Osteocyte (in vitro differentiated cells): Measurements from ENCODE around the gene SERINC2. TPM values are rescaled to one million over a fixed set of nuclear protein-coding genes. Genes with fewer than 3 reads are reported as not detected.

Experiments
- DNase-seq: peaks from one replicate; pipeline ENCODE4 v3.0.0; 2021; ENCODE audit warnings: mixed read lengths; ENCODE audit not compliant: unreplicated experiment; ENCODE audit errors: extremely low spot score
- H3K27ac Mint-ChIP-seq: one replicate; pipeline ENCODE4 v1.8.0; 2021; ENCODE audit warnings: mild to moderate bottlenecking, mixed read lengths; ENCODE audit not compliant: unreplicated experiment
- H3K27me3 Mint-ChIP-seq: one replicate; pipeline ENCODE4 v1.8.0; 2021; ENCODE audit warnings: mixed read lengths; ENCODE audit not compliant: unreplicated experiment
- H3K36me3 Mint-ChIP-seq: one replicate; pipeline ENCODE4 v1.8.0; 2021; ENCODE audit warnings: mixed read lengths; ENCODE audit not compliant: unreplicated experiment
- H3K4me1 Mint-ChIP-seq: one replicate; pipeline ENCODE4 v1.8.0; 2021; ENCODE audit warnings: mixed read lengths; ENCODE audit not compliant: unreplicated experiment
- H3K4me3 Mint-ChIP-seq: one replicate; pipeline ENCODE4 v1.8.0; 2021; ENCODE audit warnings: mild to moderate bottlenecking, moderate library complexity, mixed read lengths; ENCODE audit not compliant: unreplicated experiment
- H3K9me3 Mint-ChIP-seq: one replicate; pipeline ENCODE4 v1.8.0; 2021; ENCODE audit warnings: mixed read lengths; ENCODE audit not compliant: unreplicated experiment
- total RNA-seq: library from RNA; stranded (reverse); gene quantifications from 2 replicates; pipeline ENCODE4 v1.2.1, GENCODE V29; 2021
- TF ChIP-seq, protein P1 (sequence below): fragments of 200-600 bp; sonication (generic); IDR thresholded peaks from 2 replicates; pipeline ENCODE4 v1.5.0; 2021; ENCODE audit warnings: antibody characterized with exemption, mild to moderate bottlenecking, moderate library complexity

SERINC2 gene
- total RNA-seq, 1 donor from 2014 or later = 4.2 TPM

DNA sequence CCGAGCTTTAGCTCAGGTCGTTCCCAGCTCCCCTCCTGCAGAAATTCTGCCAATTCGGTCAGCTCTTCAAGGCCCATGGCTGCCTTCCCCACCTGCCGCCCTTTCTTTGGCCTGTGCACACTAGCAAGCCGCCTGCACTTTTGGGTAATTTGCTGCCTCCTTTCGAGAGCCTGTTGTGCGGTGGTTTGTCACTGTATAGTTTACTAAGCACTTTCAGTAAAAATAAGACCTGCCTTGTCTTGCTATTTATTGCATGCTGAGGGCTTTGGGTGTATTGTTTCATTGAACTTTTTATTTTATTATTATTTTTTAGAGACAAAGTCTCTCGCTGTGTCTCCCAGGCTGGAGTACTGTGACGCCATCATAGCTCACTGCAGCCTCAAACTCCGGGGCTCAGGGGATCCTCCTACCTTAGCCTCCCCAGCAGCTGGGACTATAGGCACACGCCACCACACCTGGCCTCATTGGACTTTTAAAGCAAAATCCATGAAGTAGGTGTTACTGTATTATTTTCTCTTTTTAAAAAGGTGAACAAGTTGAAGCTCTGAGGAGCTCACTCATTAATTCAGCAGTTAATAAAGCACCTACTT, 39.0 kb upstream of the SERINC2 start:
- no peaks in the 10 kb centered on the region for H3K36me3 Mint-ChIP-seq
- DNase-seq = no peak
- H3K4me3 Mint-ChIP-seq = peak overlapping the region; percentile 79
- H3K4me1 Mint-ChIP-seq = peaks cover 44% of the 10 kb centered on the region
- no peaks in the 10 kb centered on the region for H3K27me3 Mint-ChIP-seq
- TF ChIP-seq, protein P1, sequence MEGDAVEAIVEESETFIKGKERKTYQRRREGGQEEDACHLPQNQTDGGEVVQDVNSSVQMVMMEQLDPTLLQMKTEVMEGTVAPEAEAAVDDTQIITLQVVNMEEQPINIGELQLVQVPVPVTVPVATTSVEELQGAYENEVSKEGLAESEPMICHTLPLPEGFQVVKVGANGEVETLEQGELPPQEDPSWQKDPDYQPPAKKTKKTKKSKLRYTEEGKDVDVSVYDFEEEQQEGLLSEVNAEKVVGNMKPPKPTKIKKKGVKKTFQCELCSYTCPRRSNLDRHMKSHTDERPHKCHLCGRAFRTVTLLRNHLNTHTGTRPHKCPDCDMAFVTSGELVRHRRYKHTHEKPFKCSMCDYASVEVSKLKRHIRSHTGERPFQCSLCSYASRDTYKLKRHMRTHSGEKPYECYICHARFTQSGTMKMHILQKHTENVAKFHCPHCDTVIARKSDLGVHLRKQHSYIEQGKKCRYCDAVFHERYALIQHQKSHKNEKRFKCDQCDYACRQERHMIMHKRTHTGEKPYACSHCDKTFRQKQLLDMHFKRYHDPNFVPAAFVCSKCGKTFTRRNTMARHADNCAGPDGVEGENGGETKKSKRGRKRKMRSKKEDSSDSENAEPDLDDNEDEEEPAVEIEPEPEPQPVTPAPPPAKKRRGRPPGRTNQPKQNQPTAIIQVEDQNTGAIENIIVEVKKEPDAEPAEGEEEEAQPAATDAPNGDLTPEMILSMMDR = no peak
- H3K27ac Mint-ChIP-seq = peak overlapping the region; percentile 96
- no peaks in the 10 kb centered on the region for H3K9me3 Mint-ChIP-seq

DNA sequence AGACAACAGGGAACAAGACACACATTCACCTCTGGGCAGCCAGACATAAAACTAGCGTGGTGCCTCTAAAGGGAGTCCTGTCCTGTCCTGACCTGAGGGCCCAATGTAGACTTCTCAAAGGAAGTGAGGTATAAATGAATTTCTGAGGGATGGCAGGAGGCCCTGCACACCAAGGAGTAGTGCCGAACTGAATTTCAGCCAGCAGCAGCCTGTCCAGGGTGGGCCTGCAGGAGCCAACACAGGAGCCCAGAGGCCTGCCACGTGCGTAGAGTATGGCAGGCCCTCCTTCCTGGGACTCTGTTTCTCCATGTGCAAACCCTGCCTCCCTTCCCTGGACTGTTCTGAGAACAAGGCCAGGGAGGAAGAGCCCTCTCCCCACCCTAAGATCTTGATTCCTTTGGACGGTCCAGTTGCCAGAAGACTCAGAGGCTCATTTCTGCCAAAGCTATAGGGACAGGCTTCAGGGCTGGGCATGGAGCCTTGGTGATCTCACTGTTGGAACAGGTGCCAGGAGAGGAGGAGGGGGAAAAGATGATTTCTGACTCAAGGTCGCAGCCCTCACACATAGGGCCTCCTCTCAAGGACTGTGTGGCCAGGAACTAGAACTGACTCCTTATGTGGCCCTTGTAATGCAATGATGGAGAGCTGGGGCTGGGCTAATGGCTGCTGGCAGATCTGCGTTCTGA, 38.4 kb upstream of the SERINC2 start:
- Mint-ChIP-seq H3K36me3 (no peaks in the 10 kb centered on the region), H3K4me3 (no peak overlapping the region), H3K27me3 (no peaks in the 10 kb centered on the region), H3K9me3 (no peaks in the 10 kb centered on the region), H3K27ac (peak overlapping the region; percentile 96), H3K4me1 (peaks cover 44% of the 10 kb centered on the region)
- no peak for DNase-seq
- TF ChIP-seq, protein P1 = no peak

DNA sequence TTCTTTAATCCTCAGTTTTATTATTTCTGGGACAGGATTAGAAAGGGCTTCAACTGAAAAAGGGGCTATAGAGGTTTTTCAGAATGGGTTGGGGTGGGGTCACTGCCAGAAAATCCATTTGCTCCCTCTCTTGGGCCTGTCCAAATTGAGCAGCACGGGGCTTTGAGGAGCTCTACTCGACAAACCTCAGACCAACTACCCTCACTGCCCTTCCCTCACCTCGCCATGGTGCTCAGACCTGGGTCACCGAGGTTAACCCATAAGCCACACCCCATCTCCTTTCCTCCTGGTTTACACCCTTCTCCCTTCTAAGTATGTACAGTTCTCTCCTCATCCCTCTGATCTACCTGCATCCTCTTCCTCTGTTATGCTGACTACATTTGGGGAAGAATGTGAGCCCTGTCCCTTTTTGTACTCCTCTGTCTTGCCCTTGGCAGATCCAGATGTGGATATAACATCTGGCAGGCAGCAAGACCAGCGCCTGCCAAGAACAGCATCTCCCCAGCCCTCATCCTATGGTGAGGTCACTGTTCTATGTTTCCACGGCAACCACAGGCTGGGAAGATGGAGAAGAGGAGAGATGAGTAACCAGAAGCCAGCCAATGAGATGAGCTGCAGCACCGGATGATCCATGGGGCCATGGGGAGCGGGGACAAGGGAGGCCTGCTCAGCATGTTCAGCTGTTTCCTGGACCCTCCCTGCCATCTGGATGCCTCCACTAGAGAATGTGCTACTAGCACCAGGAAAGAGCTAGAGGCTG, 36.5 kb upstream of the SERINC2 start:
- TF ChIP-seq, protein P1 = no peak
- Mint-ChIP-seq H3K4me3 (no peak overlapping the region), H3K9me3 (no peaks in the 10 kb centered on the region), H3K4me1 (peaks cover 39% of the 10 kb centered on the region), H3K36me3 (no peaks in the 10 kb centered on the region), H3K27ac (peak overlapping the region; percentile 53), H3K27me3 (no peaks in the 10 kb centered on the region)
- DNase-seq = peak; percentile 87

DNA sequence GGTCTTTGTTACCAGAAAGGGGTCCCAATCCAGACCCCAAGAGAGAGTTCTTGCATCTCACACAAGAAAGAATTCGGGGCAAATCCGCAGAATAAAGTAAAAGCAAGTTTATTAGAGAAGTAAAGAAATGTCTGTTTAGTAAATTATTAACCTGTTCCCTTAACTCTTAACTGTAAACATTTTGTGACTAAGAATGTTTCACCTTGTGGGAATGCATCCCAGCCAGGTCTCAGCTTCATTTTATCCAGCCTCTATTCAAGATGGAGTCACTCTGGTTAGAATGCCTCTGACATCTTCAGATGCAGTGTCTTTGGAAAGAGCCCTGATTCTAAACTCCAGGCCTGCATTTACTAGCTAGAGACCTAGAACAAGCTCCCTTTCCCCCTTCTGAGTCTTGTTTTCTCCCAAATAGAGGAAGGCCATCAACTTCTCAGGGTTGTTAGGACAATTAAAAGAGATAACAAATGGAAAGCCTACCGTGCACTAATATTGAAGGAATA, 35.6 kb upstream of the SERINC2 start:
- no peak overlapping the region for H3K27ac Mint-ChIP-seq
- H3K9me3 Mint-ChIP-seq = no peaks in the 10 kb centered on the region
- H3K4me1 Mint-ChIP-seq = peaks cover 34% of the 10 kb centered on the region
- TF ChIP-seq, protein P1 = no peak
- H3K4me3 Mint-ChIP-seq = no peak overlapping the region
- no peaks in the 10 kb centered on the region for H3K27me3 Mint-ChIP-seq
- no peak for DNase-seq
- no peaks in the 10 kb centered on the region for H3K36me3 Mint-ChIP-seq

DNA sequence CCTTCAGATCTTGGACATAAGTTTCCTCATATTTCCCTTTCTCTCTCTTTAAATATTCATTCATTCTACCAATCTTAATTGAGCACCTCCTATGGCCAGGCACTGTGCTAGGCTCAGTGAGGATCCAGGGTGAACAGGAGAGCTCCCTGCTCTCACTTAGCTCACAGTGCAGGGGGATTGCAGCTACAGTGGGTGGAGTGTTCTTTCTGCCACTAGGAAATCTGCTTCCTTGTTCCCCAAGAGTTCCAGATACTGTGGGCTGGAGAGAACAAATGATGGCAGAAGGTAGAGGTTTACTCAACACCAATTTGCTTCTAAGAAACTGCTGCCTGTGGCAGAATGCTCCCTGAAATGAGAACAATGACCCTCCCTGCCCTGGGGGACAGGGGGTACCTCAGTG, 35.0 kb upstream of the SERINC2 start:
- H3K9me3 Mint-ChIP-seq = no peaks in the 10 kb centered on the region
- H3K36me3 Mint-ChIP-seq = no peaks in the 10 kb centered on the region
- peaks cover 29% of the 10 kb centered on the region for H3K4me1 Mint-ChIP-seq
- TF ChIP-seq, protein P1 = no peak
- no peaks in the 10 kb centered on the region for H3K27me3 Mint-ChIP-seq
- no peak for DNase-seq
- H3K4me3 Mint-ChIP-seq = no peak overlapping the region
- H3K27ac Mint-ChIP-seq = no peak overlapping the region
